GM23338 (cell line): ENCODE results near the gene SH3TC1. TPM values are rescaled to one million over a fixed set of nuclear protein-coding genes. Genes with fewer than 3 reads are reported as not detected.

Source experiments
- ATAC-seq: fragments of 200-7000 bp; cut with Tn5 transposase; 3 replicates; pipeline ENCODE4 v1.9.1; 2020
- DNase-seq: peaks from one replicate; pipeline ENCODE4 v3.0.0-alpha.2; 2015; ENCODE audit warnings: low spot score
- H2AFZ ChIP-seq: fragments of 200-600 bp; sonication (generic); 2 replicates; pipeline ENCODE4 v1.8.0; 2016; ENCODE audit warnings: antibody characterized with exemption, mild to moderate bottlenecking, moderate library complexity
- H3F3A ChIP-seq: fragments of 200-600 bp; sonication (generic); replicated peaks from 2 replicates; pipeline ENCODE4 v1.8.0; 2017; ENCODE audit warnings: antibody characterized with exemption, mixed run types, low read depth
- H3K27ac ChIP-seq: fragments of 200-600 bp; sonication (generic); 2 replicates; pipeline ENCODE4 v1.6.1; 2016; ENCODE audit warnings: low read depth
- H3K27me3 ChIP-seq: fragments of 200-600 bp; sonication (generic); 2 replicates; pipeline ENCODE4 v1.8.0; 2016; ENCODE audit warnings: mild to moderate bottlenecking, mixed run types, moderate library complexity; ENCODE audit not compliant: insufficient read depth
- H3K36me3 ChIP-seq: fragments of 200-600 bp; sonication (generic); 2 replicates; pipeline ENCODE4 v1.8.0; 2016; ENCODE audit warnings: mild to moderate bottlenecking; ENCODE audit not compliant: insufficient read depth
- H3K4me1 ChIP-seq: fragments of 200-600 bp; sonication (generic); 2 replicates; pipeline ENCODE4 v1.8.0; 2016; ENCODE audit warnings: mild to moderate bottlenecking, moderate library complexity; ENCODE audit not compliant: insufficient read depth
- H3K4me2 ChIP-seq: fragments of 200-600 bp; sonication (generic); 2 replicates; pipeline ENCODE4 v1.7.1; 2017; ENCODE audit warnings: mixed run types
- H3K4me3 ChIP-seq: fragments of 200-600 bp; sonication (generic); 2 replicates; pipeline ENCODE4 v1.6.1; 2016; ENCODE audit warnings: mixed run types
- H3K79me2 ChIP-seq: fragments of 200-600 bp; sonication (generic); replicated peaks from 2 replicates; pipeline ENCODE4 v1.8.0; 2017; ENCODE audit warnings: mild to moderate bottlenecking; ENCODE audit not compliant: insufficient read depth
- H3K9me2 ChIP-seq: fragments of 200-600 bp; sonication (generic); 2 replicates; pipeline ENCODE4 v1.8.0; 2017; ENCODE audit not compliant: insufficient read depth
- H4K20me1 ChIP-seq: fragments of 200-600 bp; sonication (generic); replicated peaks from 2 replicates; pipeline ENCODE4 v1.8.0; 2017; ENCODE audit warnings: mild to moderate bottlenecking; ENCODE audit not compliant: insufficient read depth
- H3K27ac Mint-ChIP-seq: 2 replicates; pipeline ENCODE4 v1.8.0; 2020; ENCODE audit warnings: inconsistent platforms, mild to moderate bottlenecking, moderate library complexity, mixed read lengths
- H3K27me3 Mint-ChIP-seq: 3 replicates; pipeline ENCODE4 v1.8.0; 2022; ENCODE audit warnings: low read depth, mild to moderate bottlenecking, moderate library complexity, mixed read lengths, inconsistent platforms; ENCODE audit not compliant: insufficient read depth, poor library complexity
- H3K36me3 Mint-ChIP-seq: 3 replicates; pipeline ENCODE4 v1.8.0; 2021; ENCODE audit warnings: low read depth, mild to moderate bottlenecking, inconsistent platforms, moderate library complexity, mixed read lengths
- H3K4me1 Mint-ChIP-seq: 3 replicates; pipeline ENCODE4 v1.8.0; 2020; ENCODE audit warnings: mild to moderate bottlenecking, inconsistent platforms, mixed read lengths
- H3K4me3 Mint-ChIP-seq: 3 replicates; pipeline ENCODE4 v1.8.0; 2021; ENCODE audit warnings: moderate library complexity, mild to moderate bottlenecking, inconsistent platforms, mixed read lengths
- H3K9me3 Mint-ChIP-seq: 3 replicates; pipeline ENCODE4 v1.8.0; 2020; ENCODE audit warnings: moderate library complexity, mild to moderate bottlenecking, inconsistent platforms, mixed read lengths
- EZH2phosphoT487 ChIP-seq: fragments of 200-600 bp; sonication (generic); IDR thresholded peaks from one replicate; pipeline ENCODE4 v1.8.1; 2018; ENCODE audit warnings: antibody characterized with exemption; ENCODE audit not compliant: unreplicated experiment
- JUNB ChIP-seq: IDR thresholded peaks from one replicate; pipeline ENCODE4 v1.6.1; 2016; ENCODE audit warnings: antibody characterized with exemption; ENCODE audit not compliant: unreplicated experiment
- NANOG ChIP-seq: IDR thresholded peaks from 2 replicates; pipeline ENCODE4 v1.6.1; 2016; ENCODE audit warnings: antibody characterized with exemption, borderline replicate concordance
- POLR2AphosphoS5 ChIP-seq: IDR thresholded peaks from 2 replicates; pipeline ENCODE4 v1.6.1; 2016; ENCODE audit warnings: antibody characterized with exemption, low read depth
- STAT1 ChIP-seq: IDR thresholded peaks from one replicate; pipeline ENCODE4 v1.6.1; 2016; ENCODE audit warnings: antibody characterized with exemption; ENCODE audit not compliant: unreplicated experiment
- ZNF114 ChIP-seq: fragments of 250-450 bp; sonication (Bioruptor Pico); IDR thresholded peaks from 2 replicates; pipeline ENCODE4 v1.5.0; 2020; ENCODE audit warnings: mild to moderate bottlenecking, moderate library complexity
- ZNF331 ChIP-seq: fragments of 250-450 bp; sonication (Bioruptor Pico); IDR thresholded peaks from 2 replicates; pipeline ENCODE4 v1.5.0; 2020; ENCODE audit warnings: low read depth, mild to moderate bottlenecking, moderate library complexity
- polyA plus RNA-seq: library from polyadenylated mRNA; unstranded; fragments of >200 nt; fragmentation: Nextera tagmentation; extraction: Ambion mirVana; gene quantifications from 2 replicates; pipeline ENCODE4 v1.2.1, GENCODE V29; 2016
- total RNA-seq: library from RNA; depleted of rRNA; stranded (reverse); fragments of >200 nt; shearing (Covaris generic); gene quantifications from 2 replicates; pipeline ENCODE4 v1.2.3, GENCODE V29; 2014
- TF ChIP-seq, protein P1 (sequence below), 2 experiments: fragments of 200-600 bp in 1 of 2; sonication (generic) in 1 of 2; conservative IDR thresholded peaks; 2 replicates each; pipeline versions ENCODE4 v1.5.1 to v1.6.1; 2016 to 2017; ENCODE audit warnings: antibody characterized with exemption in 2 of 2, low read depth in 2 of 2, mild to moderate bottlenecking in 2 of 2, moderate library complexity in 1 of 2
- TF ChIP-seq, protein P2 (sequence below): IDR thresholded peaks from one replicate; pipeline ENCODE4 v1.6.1; 2018; ENCODE audit warnings: antibody characterized with exemption; ENCODE audit not compliant: unreplicated experiment
- TF ChIP-seq, protein P3 (sequence below): fragments of 250-450 bp; sonication (Bioruptor Pico); IDR thresholded peaks from 2 replicates; pipeline ENCODE4 v1.5.0; 2020; ENCODE audit warnings: mild to moderate bottlenecking, moderate library complexity
- TF ChIP-seq, protein P4 (sequence below): IDR thresholded peaks from 2 replicates; pipeline ENCODE4 v1.6.1; 2016; ENCODE audit warnings: antibody characterized with exemption

The SH3TC1 gene
- total and polyA plus RNA-seq, 2 experiments from 2014 or later = 0.07 TPM; not detected in 1

DNA sequence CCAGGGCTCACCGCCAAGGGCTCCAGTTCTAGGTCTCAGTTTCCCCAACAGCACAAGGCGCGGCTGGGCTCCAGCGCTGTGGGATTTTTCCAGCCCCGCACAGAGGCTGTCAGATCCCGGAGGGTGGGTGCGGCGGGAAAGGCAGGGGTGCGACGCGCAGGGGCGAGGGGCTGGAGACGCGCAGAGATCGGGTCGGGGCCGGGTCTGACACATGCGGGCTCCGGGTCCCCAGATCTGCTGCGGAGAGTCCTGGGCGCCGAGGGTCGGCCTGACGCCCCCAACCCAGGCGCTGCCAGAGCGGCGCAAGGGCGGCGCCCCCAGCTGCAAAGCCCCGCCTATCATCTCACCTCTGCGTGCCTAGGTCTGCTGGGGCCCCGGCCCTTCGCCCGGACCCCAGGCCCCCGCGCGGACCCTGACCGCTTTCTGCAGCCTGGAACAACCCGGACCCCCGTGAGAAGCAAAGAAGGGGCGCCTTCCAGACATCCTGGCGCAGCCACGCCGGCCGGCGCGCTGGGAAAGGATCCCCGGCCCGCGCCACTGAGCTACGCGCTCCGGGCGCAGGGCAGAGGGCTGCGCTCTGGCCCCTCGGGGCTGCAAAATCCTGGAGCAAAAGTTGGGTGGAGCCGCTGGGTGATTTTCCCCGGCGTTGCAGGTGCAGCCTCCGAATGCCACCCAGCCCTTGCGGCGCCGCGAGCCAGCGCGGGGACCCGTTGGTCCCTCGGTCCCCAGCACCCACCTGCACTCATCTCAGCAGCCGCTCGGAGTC is 41.0 kb upstream of the SH3TC1 start:
- no peak overlapping the region for H3K27ac Mint-ChIP-seq
- H3K27me3 ChIP-seq = peaks cover 29% of the 10 kb centered on the region
- H3K4me3 Mint-ChIP-seq = peak overlapping the region; percentile 60
- ATAC-seq (peak; percentile 24), DNase-seq (peak; percentile 36)
- no peaks in the 10 kb centered on the region for H3K79me2 ChIP-seq
- H3F3A ChIP-seq = no peaks in the 10 kb centered on the region
- peak overlapping the region; percentile 76 for H3K4me3 ChIP-seq
- H3K36me3 Mint-ChIP-seq = no peaks in the 10 kb centered on the region
- no peaks in the 10 kb centered on the region for H3K9me3 Mint-ChIP-seq
- no peak overlapping the region for H3K27ac ChIP-seq
- H3K4me2 ChIP-seq = peak overlapping the region; percentile 92
- TF ChIP-seq ZNF331 (CRISPR knock-in tag) (no peak), JUNB (no peak), STAT1 (no peak), NANOG (no peak), EZH2phosphoT487 (no peak), POLR2AphosphoS5 (no peak), ZNF114 (CRISPR knock-in tag) (no peak)
- TF ChIP-seq, protein P1, sequence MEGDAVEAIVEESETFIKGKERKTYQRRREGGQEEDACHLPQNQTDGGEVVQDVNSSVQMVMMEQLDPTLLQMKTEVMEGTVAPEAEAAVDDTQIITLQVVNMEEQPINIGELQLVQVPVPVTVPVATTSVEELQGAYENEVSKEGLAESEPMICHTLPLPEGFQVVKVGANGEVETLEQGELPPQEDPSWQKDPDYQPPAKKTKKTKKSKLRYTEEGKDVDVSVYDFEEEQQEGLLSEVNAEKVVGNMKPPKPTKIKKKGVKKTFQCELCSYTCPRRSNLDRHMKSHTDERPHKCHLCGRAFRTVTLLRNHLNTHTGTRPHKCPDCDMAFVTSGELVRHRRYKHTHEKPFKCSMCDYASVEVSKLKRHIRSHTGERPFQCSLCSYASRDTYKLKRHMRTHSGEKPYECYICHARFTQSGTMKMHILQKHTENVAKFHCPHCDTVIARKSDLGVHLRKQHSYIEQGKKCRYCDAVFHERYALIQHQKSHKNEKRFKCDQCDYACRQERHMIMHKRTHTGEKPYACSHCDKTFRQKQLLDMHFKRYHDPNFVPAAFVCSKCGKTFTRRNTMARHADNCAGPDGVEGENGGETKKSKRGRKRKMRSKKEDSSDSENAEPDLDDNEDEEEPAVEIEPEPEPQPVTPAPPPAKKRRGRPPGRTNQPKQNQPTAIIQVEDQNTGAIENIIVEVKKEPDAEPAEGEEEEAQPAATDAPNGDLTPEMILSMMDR (conservative IDR thresholded peaks at IDR 0.05; ENCODE audit: low read depth in 2 of 2) = no peak
- TF ChIP-seq, protein P2, sequence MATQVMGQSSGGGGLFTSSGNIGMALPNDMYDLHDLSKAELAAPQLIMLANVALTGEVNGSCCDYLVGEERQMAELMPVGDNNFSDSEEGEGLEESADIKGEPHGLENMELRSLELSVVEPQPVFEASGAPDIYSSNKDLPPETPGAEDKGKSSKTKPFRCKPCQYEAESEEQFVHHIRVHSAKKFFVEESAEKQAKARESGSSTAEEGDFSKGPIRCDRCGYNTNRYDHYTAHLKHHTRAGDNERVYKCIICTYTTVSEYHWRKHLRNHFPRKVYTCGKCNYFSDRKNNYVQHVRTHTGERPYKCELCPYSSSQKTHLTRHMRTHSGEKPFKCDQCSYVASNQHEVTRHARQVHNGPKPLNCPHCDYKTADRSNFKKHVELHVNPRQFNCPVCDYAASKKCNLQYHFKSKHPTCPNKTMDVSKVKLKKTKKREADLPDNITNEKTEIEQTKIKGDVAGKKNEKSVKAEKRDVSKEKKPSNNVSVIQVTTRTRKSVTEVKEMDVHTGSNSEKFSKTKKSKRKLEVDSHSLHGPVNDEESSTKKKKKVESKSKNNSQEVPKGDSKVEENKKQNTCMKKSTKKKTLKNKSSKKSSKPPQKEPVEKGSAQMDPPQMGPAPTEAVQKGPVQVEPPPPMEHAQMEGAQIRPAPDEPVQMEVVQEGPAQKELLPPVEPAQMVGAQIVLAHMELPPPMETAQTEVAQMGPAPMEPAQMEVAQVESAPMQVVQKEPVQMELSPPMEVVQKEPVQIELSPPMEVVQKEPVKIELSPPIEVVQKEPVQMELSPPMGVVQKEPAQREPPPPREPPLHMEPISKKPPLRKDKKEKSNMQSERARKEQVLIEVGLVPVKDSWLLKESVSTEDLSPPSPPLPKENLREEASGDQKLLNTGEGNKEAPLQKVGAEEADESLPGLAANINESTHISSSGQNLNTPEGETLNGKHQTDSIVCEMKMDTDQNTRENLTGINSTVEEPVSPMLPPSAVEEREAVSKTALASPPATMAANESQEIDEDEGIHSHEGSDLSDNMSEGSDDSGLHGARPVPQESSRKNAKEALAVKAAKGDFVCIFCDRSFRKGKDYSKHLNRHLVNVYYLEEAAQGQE = no peak
- TF ChIP-seq, protein P3, sequence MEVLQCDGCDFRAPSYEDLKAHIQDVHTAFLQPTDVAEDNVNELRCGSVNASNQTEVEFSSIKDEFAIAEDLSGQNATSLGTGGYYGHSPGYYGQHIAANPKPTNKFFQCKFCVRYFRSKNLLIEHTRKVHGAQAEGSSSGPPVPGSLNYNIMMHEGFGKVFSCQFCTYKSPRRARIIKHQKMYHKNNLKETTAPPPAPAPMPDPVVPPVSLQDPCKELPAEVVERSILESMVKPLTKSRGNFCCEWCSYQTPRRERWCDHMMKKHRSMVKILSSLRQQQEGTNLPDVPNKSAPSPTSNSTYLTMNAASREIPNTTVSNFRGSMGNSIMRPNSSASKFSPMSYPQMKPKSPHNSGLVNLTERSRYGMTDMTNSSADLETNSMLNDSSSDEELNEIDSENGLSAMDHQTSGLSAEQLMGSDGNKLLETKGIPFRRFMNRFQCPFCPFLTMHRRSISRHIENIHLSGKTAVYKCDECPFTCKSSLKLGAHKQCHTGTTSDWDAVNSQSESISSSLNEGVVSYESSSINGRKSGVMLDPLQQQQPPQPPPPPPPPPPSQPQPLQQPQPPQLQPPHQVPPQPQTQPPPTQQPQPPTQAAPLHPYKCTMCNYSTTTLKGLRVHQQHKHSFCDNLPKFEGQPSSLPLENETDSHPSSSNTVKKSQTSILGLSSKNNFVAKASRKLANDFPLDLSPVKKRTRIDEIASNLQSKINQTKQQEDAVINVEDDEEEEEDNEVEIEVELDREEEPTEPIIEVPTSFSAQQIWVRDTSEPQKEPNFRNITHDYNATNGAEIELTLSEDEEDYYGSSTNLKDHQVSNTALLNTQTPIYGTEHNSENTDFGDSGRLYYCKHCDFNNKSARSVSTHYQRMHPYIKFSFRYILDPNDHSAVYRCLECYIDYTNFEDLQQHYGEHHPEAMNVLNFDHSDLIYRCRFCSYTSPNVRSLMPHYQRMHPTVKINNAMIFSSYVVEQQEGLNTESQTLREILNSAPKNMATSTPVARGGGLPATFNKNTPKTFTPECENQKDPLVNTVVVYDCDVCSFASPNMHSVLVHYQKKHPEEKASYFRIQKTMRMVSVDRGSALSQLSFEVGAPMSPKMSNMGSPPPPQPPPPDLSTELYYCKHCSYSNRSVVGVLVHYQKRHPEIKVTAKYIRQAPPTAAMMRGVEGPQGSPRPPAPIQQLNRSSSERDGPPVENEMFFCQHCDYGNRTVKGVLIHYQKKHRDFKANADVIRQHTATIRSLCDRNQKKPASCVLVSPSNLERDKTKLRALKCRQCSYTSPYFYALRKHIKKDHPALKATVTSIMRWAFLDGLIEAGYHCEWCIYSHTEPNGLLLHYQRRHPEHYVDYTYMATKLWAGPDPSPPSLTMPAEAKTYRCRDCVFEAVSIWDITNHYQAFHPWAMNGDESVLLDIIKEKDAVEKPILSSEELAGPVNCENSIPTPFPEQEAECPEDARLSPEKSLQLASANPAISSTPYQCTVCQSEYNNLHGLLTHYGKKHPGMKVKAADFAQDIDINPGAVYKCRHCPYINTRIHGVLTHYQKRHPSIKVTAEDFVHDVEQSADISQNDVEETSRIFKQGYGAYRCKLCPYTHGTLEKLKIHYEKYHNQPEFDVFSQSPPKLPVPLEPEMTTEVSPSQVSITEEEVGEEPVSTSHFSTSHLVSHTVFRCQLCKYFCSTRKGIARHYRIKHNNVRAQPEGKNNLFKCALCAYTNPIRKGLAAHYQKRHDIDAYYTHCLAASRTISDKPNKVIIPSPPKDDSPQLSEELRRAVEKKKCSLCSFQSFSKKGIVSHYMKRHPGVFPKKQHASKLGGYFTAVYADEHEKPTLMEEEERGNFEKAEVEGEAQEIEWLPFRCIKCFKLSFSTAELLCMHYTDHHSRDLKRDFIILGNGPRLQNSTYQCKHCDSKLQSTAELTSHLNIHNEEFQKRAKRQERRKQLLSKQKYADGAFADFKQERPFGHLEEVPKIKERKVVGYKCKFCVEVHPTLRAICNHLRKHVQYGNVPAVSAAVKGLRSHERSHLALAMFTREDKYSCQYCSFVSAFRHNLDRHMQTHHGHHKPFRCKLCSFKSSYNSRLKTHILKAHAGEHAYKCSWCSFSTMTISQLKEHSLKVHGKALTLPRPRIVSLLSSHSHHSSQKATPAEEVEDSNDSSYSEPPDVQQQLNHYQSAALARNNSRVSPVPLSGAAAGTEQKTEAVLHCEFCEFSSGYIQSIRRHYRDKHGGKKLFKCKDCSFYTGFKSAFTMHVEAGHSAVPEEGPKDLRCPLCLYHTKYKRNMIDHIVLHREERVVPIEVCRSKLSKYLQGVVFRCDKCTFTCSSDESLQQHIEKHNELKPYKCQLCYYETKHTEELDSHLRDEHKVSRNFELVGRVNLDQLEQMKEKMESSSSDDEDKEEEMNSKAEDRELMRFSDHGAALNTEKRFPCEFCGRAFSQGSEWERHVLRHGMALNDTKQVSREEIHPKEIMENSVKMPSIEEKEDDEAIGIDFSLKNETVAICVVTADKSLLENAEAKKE (CRISPR knock-in tag) = no peak
- TF ChIP-seq, protein P4, sequence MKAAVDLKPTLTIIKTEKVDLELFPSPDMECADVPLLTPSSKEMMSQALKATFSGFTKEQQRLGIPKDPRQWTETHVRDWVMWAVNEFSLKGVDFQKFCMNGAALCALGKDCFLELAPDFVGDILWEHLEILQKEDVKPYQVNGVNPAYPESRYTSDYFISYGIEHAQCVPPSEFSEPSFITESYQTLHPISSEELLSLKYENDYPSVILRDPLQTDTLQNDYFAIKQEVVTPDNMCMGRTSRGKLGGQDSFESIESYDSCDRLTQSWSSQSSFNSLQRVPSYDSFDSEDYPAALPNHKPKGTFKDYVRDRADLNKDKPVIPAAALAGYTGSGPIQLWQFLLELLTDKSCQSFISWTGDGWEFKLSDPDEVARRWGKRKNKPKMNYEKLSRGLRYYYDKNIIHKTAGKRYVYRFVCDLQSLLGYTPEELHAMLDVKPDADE = no peak
- no peaks in the 10 kb centered on the region for H4K20me1 ChIP-seq
- H3K9me2 ChIP-seq = no peaks in the 10 kb centered on the region
- no peaks in the 10 kb centered on the region for H3K36me3 ChIP-seq
- no peaks in the 10 kb centered on the region for H3K4me1 ChIP-seq
- H2AFZ ChIP-seq = peak overlapping the region; percentile 84; the same call in 1 of the 2 replicates
- H3K27me3 Mint-ChIP-seq = peaks cover 28% of the 10 kb centered on the region
- peaks cover 16% of the 10 kb centered on the region for H3K4me1 Mint-ChIP-seq
